ENCODE results near the gene CYP2U1. TPM values are rescaled to one million over a fixed set of nuclear protein-coding genes. Genes with fewer than 3 reads are reported as not detected.
A peak's percentile ranks its signal among the peaks of the same experiment; 100 is the strongest.

Gene CYP2U1
- total RNA-seq, 4 donors from 2014 or later: 3.5 to 8.6 (median 5.1) TPM

DNA sequence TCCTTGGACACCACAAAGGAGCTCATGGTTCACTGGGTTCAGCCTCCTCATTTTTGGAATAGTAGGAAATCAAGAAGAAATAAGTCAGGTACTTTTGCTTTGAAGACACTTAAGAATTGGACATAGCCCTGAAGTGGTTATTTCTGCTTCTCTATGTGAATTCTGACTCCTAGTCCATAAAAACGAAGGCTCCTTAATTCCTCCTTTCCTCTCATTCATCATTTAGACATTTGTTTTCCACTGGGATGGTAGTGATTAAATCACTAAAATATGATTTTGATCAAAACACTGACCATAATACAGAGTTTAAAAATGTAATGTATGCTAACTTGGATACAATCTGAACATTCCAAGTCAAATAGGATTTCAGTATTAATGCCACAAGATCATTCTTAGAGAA, 34.7 kb upstream of the CYP2U1 start:
- Histone ChIP-seq H3K27ac (peak overlapping the region; percentile 33 to 73 (median 62)), H3K36me3 (no peaks in the 10 kb centered on the region), H3K4me1 (peaks cover 0 to 21% (median 8%) of the 10 kb centered on the region in 4 donors), H3K27me3 (no peaks in the 10 kb centered on the region), H3K9me3 (no peaks in the 10 kb centered on the region), H3K4me3 (no peak overlapping the region)
- WGBS, 2 donors (ENCODE audit: low coverage in 1 of 2): 45 to 50% methylated on average over 1 of the region's 1 CpG
- TF ChIP-seq EP300 (IDR thresholded peaks at IDR 0.05; ENCODE audit: low read depth) (no peak), POLR2AphosphoS5 (IDR thresholded peaks at IDR 0.05) (no peak), POLR2A (IDR thresholded peaks at IDR 0.05) (no peak), CTCF (IDR thresholded peaks at IDR 0.05) (no peak)
- intact Hi-C loops (cut with DNase I; ENCODE audit: low total_unique reads): no loop called here
- in situ Hi-C loops (cut with MboI; ENCODE audit: low pct_ligation_motif_present in 1 of 4, low pct_unique_long_range_greater_than_20kb in 1 of 4, low sequenced_read_pairs in 3 of 4): no loop called here
- no peak for DNase-seq

- H3K4me1 ChIP-seq: peaks cover 0 to 21% (median 8%) of the 10 kb centered on the region in 4 donors
- H3K9me3 ChIP-seq: no peaks in the 10 kb centered on the region
- in situ Hi-C loops (cut with MboI; ENCODE audit: low pct_ligation_motif_present in 1 of 4, low pct_unique_long_range_greater_than_20kb in 1 of 4, low sequenced_read_pairs in 3 of 4) (no loop called here), intact Hi-C loops (cut with DNase I; ENCODE audit: low total_unique reads) (no loop called here)
- no peaks in the 10 kb centered on the region for H3K36me3 ChIP-seq
- H3K27me3 ChIP-seq: no peaks in the 10 kb centered on the region
- no peak for TF ChIP-seq CTCF (IDR thresholded peaks at IDR 0.05)
- TF ChIP-seq POLR2AphosphoS5 (IDR thresholded peaks at IDR 0.05): no peak
- TF ChIP-seq EP300 (IDR thresholded peaks at IDR 0.05; ENCODE audit: low read depth): no peak
- no peak for TF ChIP-seq POLR2A (IDR thresholded peaks at IDR 0.05)
- H3K27ac ChIP-seq: peak overlapping the region; percentile 33 to 73 (median 62)
- no peak overlapping the region for H3K4me3 ChIP-seq
- DNase-seq: no peak
Measured at GRCh38 chr4:107897823-107898222, 33.5 kb upstream of the CYP2U1 start.

GRCh38 chr4:107900067-107900466, 31.3 kb upstream of the CYP2U1 start:
- TF ChIP-seq CTCF (IDR thresholded peaks at IDR 0.05) (no peak), EP300 (IDR thresholded peaks at IDR 0.05; ENCODE audit: low read depth) (no peak), POLR2A (IDR thresholded peaks at IDR 0.05) (no peak), POLR2AphosphoS5 (IDR thresholded peaks at IDR 0.05) (no peak)
- H3K36me3 ChIP-seq: no peaks in the 10 kb centered on the region
- 85 to 94% methylated on average over 3 to 4 of the region's 4 CpGs for WGBS, 2 donors (ENCODE audit: low coverage in 1 of 2)
- H3K9me3 ChIP-seq: no peaks in the 10 kb centered on the region
- H3K4me3 ChIP-seq: no peak overlapping the region
- DNase-seq: no peak
- intact Hi-C loops (cut with DNase I; ENCODE audit: low total_unique reads) (loop anchor here (10.0 kb wide), 1 partner anchor 75 kb away; the partner anchor contains the start of gene SGMS2), in situ Hi-C loops (cut with MboI; ENCODE audit: low pct_ligation_motif_present in 1 of 4, low pct_unique_long_range_greater_than_20kb in 1 of 4, low sequenced_read_pairs in 3 of 4) (no loop called here)
- peak overlapping the region; percentile 6 to 73 (median 70) for H3K27ac ChIP-seq
- H3K27me3 ChIP-seq: no peaks in the 10 kb centered on the region
- H3K4me1 ChIP-seq: peaks cover 0 to 20% (median 8%) of the 10 kb centered on the region in 4 donors

DNA sequence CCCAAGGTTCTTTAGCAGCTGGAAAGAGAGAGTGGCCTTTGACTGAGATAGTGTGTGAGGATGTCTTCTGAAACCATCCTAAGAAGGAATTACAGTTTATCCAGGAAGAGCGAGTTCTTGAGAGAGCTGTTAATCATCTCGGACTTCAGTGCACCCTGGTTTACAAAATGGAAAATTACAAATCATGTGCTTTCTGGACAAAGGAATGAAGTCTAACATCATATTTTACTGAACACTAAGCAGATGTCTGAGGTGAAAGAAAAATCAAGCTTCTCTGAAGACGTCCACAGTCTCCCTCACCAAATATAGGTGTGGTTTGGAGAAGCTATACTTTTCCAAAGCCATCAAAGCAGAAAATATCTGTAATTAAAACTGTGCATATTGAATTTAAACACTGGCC, 30.8 kb upstream of the CYP2U1 start:
- no peaks in the 10 kb centered on the region for H3K27me3 ChIP-seq
- in situ Hi-C loops (cut with MboI; ENCODE audit: low pct_ligation_motif_present in 1 of 4, low pct_unique_long_range_greater_than_20kb in 1 of 4, low sequenced_read_pairs in 3 of 4): no loop called here
- 73 to 83% methylated on average over 3 of the region's 3 CpGs for WGBS, 2 donors (ENCODE audit: low coverage in 1 of 2)
- H3K4me1 ChIP-seq: peaks cover 0 to 16% (median 8%) of the 10 kb centered on the region in 4 donors
- TF ChIP-seq CTCF (IDR thresholded peaks at IDR 0.05) (no peak), POLR2A (IDR thresholded peaks at IDR 0.05) (no peak), POLR2AphosphoS5 (IDR thresholded peaks at IDR 0.05) (peak; percentile 42 to 53 (median 46)), EP300 (IDR thresholded peaks at IDR 0.05; ENCODE audit: low read depth) (no peak)
- H3K27ac ChIP-seq: peak overlapping the region; percentile 6 to 73 (median 70)
- DNase-seq: no peak
- no peaks in the 10 kb centered on the region for H3K36me3 ChIP-seq
- H3K4me3 ChIP-seq: no peak overlapping the region
- H3K9me3 ChIP-seq: no peaks in the 10 kb centered on the region
- intact Hi-C loops (cut with DNase I; ENCODE audit: low total_unique reads): loop anchor here (10.0 kb wide), 1 partner anchor 76 kb away; the partner anchor contains the start of gene SGMS2

All from transverse colon (tissue), 4 donors.